Neuronal stem cell (in vitro differentiated cells): ENCODE measurements around the gene TMEM229A. TPM values are rescaled to one million over a fixed set of nuclear protein-coding genes. Genes with fewer than 3 reads are reported as not detected.
A peak's percentile ranks its signal among the peaks of the same experiment; 100 is the strongest.
"Not testable (repeated sequence)": the region's sequence is repeated elsewhere in the genome, so short reads cannot be mapped to it uniquely, and the experiment has no call there.

Source experiments
- DNase-seq: peaks from one replicate; pipeline ENCODE4 v3.0.0-alpha.2; 2013; ENCODE audit warnings: low spot score
- H2AFZ ChIP-seq: one replicate; pipeline ENCODE4 v1.6.1; 2013; ENCODE audit warnings: mild to moderate bottlenecking, low read length, inconsistent platforms
- H2AK5ac ChIP-seq: 2 replicates; pipeline ENCODE4 v1.6.1; 2013; ENCODE audit warnings: low read depth, mild to moderate bottlenecking, inconsistent platforms, low read length, moderate library complexity, mixed read lengths
- H2BK120ac ChIP-seq: 2 replicates; pipeline ENCODE4 v1.6.1; 2013; ENCODE audit warnings: low read depth, mild to moderate bottlenecking, inconsistent platforms, low read length, moderate library complexity, mixed read lengths
- H2BK12ac ChIP-seq: one replicate; pipeline ENCODE4 v1.6.1; 2013; ENCODE audit warnings: low read length, inconsistent platforms
- H2BK15ac ChIP-seq: 2 replicates; pipeline ENCODE4 v1.6.1; 2013; ENCODE audit warnings: mild to moderate bottlenecking, low read length, inconsistent platforms, mixed read lengths
- H2BK5ac ChIP-seq: one replicate; pipeline ENCODE4 v1.6.1; 2013; ENCODE audit warnings: inconsistent platforms, mild to moderate bottlenecking, low read length, moderate library complexity
- H3K14ac ChIP-seq: one replicate; pipeline ENCODE4 v1.6.1; 2013; ENCODE audit warnings: low read length, inconsistent platforms
- H3K18ac ChIP-seq: 2 replicates; pipeline ENCODE4 v1.6.1; 2013; ENCODE audit warnings: low read length, inconsistent platforms
- H3K23ac ChIP-seq: 2 replicates; pipeline ENCODE4 v1.6.1; 2013; ENCODE audit warnings: low read depth, mild to moderate bottlenecking, mixed read lengths, low read length, inconsistent platforms; ENCODE audit not compliant: poor library complexity
- H3K27ac ChIP-seq: replicated peaks from 3 replicates; pipeline ENCODE4 v1.5.1; 2013; ENCODE audit warnings: low read length, inconsistent platforms
- H3K27me3 ChIP-seq, 3 experiments: 2 replicates each; pipeline ENCODE4 v1.6.1; 2013; ENCODE audit warnings: low read length in 3 of 3, mild to moderate bottlenecking in 2 of 3, inconsistent platforms in 1 of 3, low read depth in 1 of 3, mixed read lengths in 1 of 3, moderate library complexity in 1 of 3; ENCODE audit not compliant: control insufficient read depth in 3 of 3, insufficient read depth in 3 of 3
- H3K36me3 ChIP-seq, 2 donors: replicated peaks in 1 of 2; 2 replicates each; pipeline ENCODE4 v1.6.1; 2013; ENCODE audit warnings: low read length in 2 of 2; ENCODE audit not compliant: control insufficient read depth in 2 of 2, insufficient read depth in 2 of 2
- H3K4ac ChIP-seq: 2 replicates; pipeline ENCODE4 v1.6.1; 2013; ENCODE audit warnings: inconsistent platforms, mild to moderate bottlenecking, low read length, moderate library complexity
- H3K4me1 ChIP-seq, 2 donors: 1 replicate in 1 of 2; 2 replicates in 1 of 2; pipeline ENCODE4 v1.6.1; 2013; ENCODE audit warnings: low read length in 2 of 2, low read depth in 1 of 2; ENCODE audit not compliant: control insufficient read depth in 2 of 2, insufficient read depth in 1 of 2
- H3K4me2 ChIP-seq: one replicate; pipeline ENCODE4 v1.6.1; 2013; ENCODE audit warnings: mild to moderate bottlenecking, low read length, inconsistent platforms; ENCODE audit not compliant: insufficient read depth, poor library complexity, severe bottlenecking
- H3K4me3 ChIP-seq, 2 donors: 2 replicates each; pipeline ENCODE4 v1.5.1; 2013; ENCODE audit warnings: low read length in 2 of 2, mild to moderate bottlenecking in 2 of 2, inconsistent platforms in 1 of 2, moderate library complexity in 1 of 2
- H3K79me1 ChIP-seq: one replicate; pipeline ENCODE4 v1.6.1; 2013; ENCODE audit warnings: low read depth, mild to moderate bottlenecking, inconsistent platforms, low read length, moderate library complexity
- H3K9ac ChIP-seq: one replicate; pipeline ENCODE4 v1.6.1; 2013; ENCODE audit warnings: mild to moderate bottlenecking, low read depth, low read length, inconsistent platforms; ENCODE audit not compliant: poor library complexity
- H3K9me3 ChIP-seq, 2 donors: replicated peaks in 1 of 2; 2 replicates each; pipeline versions ENCODE3 to v1.6.1; 2013; ENCODE audit warnings: low read length in 2 of 2, mild to moderate bottlenecking in 2 of 2, inconsistent platforms in 1 of 2, low read depth in 1 of 2, mixed read lengths in 1 of 2, moderate library complexity in 1 of 2; ENCODE audit not compliant: control insufficient read depth in 2 of 2, insufficient read depth in 1 of 2
- H4K8ac ChIP-seq: one replicate; pipeline ENCODE4 v1.6.1; 2013; ENCODE audit warnings: low read depth, mild to moderate bottlenecking, inconsistent platforms, low read length, moderate library complexity
- H4K91ac ChIP-seq: one replicate; pipeline ENCODE4 v1.6.1; 2013; ENCODE audit warnings: low read length, low read depth, mild to moderate bottlenecking, inconsistent platforms; ENCODE audit not compliant: poor library complexity
- WGBS, 2 donors: extraction: QIAGEN DNeasy Blood & Tissue Kit; methylation state at CpG; one replicate each; pipeline ENCODE4 v1.1.7; 2013; ENCODE audit warnings: missing lambda C conversion rate in 2 of 2, mixed read lengths in 1 of 2; ENCODE audit not compliant: insufficient read length in 2 of 2, insufficient replicate concordance in 1 of 2; ENCODE audit errors: extremely low coverage in 2 of 2; 5-methylcytosine and 5-hydroxymethylcytosine counted together
- polyA plus RNA-seq, 2 experiments: library from polyadenylated mRNA; stranded (reverse); fragments of 200-250 nt; gene quantifications; one replicate each; pipeline ENCODE4 v1.2.3, GENCODE V29; 2013

The TMEM229A gene
- polyA plus RNA-seq (2013, experiment 1 of 2), result 0.31 TPM
- polyA plus RNA-seq (2013, experiment 2 of 2), result 0.33 TPM

DNA sequence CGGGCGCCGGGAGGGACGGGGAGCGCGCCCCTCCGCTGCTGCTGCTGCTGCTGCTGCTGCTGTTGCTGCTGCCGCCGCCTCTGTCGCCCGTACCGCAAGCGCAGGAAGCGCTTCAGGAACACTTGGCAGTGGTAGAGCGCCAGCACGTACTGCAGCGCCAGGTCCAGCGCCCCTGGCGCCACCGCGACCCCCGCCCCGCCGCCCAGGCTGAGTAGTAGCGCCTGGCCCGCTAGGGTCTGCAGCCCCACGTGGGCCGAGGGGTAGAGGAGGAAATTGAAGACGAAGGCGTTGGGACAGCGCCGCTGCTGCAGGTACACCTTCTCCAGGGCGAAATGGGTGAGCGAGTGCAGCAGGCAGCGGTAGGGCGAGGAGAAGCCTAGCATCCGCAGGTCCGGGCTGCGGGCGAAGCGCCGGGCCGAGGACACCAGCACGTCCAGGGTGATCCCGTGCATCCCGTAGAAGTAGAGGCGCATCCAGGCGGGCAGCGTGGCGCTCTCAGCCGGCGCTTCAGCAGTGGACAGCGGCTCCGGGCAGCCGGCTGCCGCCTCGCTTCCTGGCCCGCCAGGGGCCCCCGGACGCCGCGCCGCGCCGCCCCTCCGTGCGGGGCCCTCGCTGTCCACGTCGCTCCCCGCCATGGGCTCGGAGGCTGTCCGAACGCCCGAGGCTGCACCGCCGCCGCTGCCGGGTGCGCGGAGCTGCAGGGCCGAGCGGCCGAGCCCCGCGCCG lies at the start of gene TMEM229A:
TMEM229A (minus strand) TSS at position 699 of the 726 bp plus-strand sequence; CDS start at position 635, 64 bp downstream.
- Histone ChIP-seq H3K4me1 (peaks cover 2 to 3% of the 10 kb centered on the region in 2 donors), H3K9ac (peak within 1 kb of the TSS; percentile 91), H2BK15ac (peak within 1 kb of the TSS; percentile 49), H3K9me3 (no peaks in the 10 kb centered on the region), H3K27ac (no peak within 1 kb of the TSS), H4K8ac (no peak within 1 kb of the TSS), H2AFZ (peak within 1 kb of the TSS; percentile 93), H3K18ac (peak within 1 kb of the TSS; percentile 92), H2BK120ac (peak within 1 kb of the TSS; percentile 72), H3K27me3 (peaks cover 3 to 59% (median 27%) of the 10 kb centered on the region in 3 experiments), H3K4me3 (peak within 1 kb of the TSS; percentile 54 to 81), H3K14ac (peak within 1 kb of the TSS; percentile 56), H3K4ac (no peak within 1 kb of the TSS), H3K23ac (peak within 1 kb of the TSS; percentile 96), H2BK5ac (no peak within 1 kb of the TSS), H3K4me2 (peak within 1 kb of the TSS; percentile 98), H3K79me1 (no peaks in the 10 kb centered on the region), H2BK12ac (peak within 1 kb of the TSS; percentile 58), H3K36me3 (no peaks in the 10 kb centered on the region), H2AK5ac (peak within 1 kb of the TSS; percentile 75), H4K91ac (no peak within 1 kb of the TSS)
- peak; percentile 57 for DNase-seq
- no CpG with 5 or more reads among the region's 87 CpGs for WGBS, 2 donors

DNA sequence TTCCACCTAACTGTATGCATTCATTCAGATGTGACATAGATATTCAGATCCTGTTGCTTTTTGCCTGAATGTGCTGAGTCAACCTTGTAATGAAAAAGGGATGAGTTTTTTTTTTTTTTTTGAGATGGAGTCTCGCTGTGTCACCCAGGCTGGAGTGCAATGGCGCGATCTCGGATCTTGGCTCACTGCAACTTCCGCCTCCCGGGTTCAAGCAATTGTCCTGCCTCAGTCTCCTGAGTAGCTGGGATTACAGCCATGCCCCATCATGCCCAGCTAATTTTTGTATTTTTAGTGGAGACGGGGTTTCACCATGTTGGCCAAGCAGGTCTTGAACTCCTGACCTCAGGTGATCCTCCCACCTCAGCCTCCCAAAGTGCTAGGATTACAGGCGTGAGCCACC lies 49.4 kb upstream of the TMEM229A start:
- H2BK15ac ChIP-seq, H3K9ac ChIP-seq, H3K4me3 ChIP-seq, H3K4ac ChIP-seq, H2AFZ ChIP-seq, DNase-seq, H3K14ac ChIP-seq, H3K4me2 ChIP-seq, H3K23ac ChIP-seq, H2BK12ac ChIP-seq, H3K9me3 ChIP-seq, H3K27me3 ChIP-seq, H4K8ac ChIP-seq, H2BK120ac ChIP-seq, H3K4me1 ChIP-seq, H3K36me3 ChIP-seq, H3K27ac ChIP-seq, H2AK5ac ChIP-seq, H3K79me1 ChIP-seq, H2BK5ac ChIP-seq, H4K91ac ChIP-seq, H3K18ac ChIP-seq: not testable (repeated sequence)
- no CpG with 5 or more reads among the region's 8 CpGs for WGBS, 2 donors

DNA sequence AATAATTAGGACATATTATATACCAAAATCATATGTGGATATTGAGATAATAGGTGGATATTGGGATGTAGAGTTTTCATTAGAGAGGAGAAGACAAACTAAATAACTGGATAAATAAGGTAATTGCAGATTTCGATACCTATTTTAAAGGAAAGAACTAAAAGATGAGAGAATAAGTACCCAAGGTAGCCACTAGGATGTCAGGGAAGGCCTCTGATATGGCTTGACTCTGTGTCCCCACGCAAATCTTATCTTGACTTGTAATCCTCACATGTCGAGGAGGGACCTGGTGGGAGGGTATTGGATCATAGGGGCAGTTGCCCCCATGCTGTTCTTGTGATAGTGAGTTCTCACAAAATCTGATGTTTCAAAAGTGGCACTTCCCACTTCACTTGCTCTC lies 44.7 kb upstream of the TMEM229A start:
- WGBS, 2 donors, result no CpG with 5 or more reads among the region's 3 CpGs
- Histone ChIP-seq H2BK12ac (no peak overlapping the region), H2BK5ac (no peak overlapping the region), H3K27ac (no peak overlapping the region), H3K27me3 (no peaks in the 10 kb centered on the region), H4K91ac (no peak overlapping the region), H3K4me2 (no peak overlapping the region), H3K4me3 (no peak overlapping the region), H2BK120ac (no peak overlapping the region), H3K18ac (no peak overlapping the region), H3K36me3 (no peaks in the 10 kb centered on the region), H3K9ac (no peak overlapping the region), H3K14ac (no peak overlapping the region), H2AFZ (no peak overlapping the region), H2AK5ac (no peak overlapping the region), H3K4me1 (no peaks in the 10 kb centered on the region), H2BK15ac (no peak overlapping the region), H3K23ac (no peak overlapping the region), H3K4ac (no peak overlapping the region), H3K9me3 (no peaks in the 10 kb centered on the region), H4K8ac (no peak overlapping the region), H3K79me1 (no peaks in the 10 kb centered on the region)
- no peak for DNase-seq

- Histone ChIP-seq H2BK15ac (no peak overlapping the region), H3K9me3 (no peaks in the 10 kb centered on the region), H3K4ac (no peak overlapping the region), H4K91ac (no peak overlapping the region), H3K4me2 (no peak overlapping the region), H3K36me3 (no peaks in the 10 kb centered on the region), H4K8ac (no peak overlapping the region), H2BK5ac (no peak overlapping the region), H3K9ac (no peak overlapping the region), H3K18ac (no peak overlapping the region), H3K14ac (no peak overlapping the region), H3K27me3 (no peaks in the 10 kb centered on the region), H2BK12ac (no peak overlapping the region), H2AFZ (no peak overlapping the region), H3K23ac (no peak overlapping the region), H3K4me1 (no peaks in the 10 kb centered on the region), H3K79me1 (no peaks in the 10 kb centered on the region), H2AK5ac (no peak overlapping the region), H3K27ac (no peak overlapping the region), H3K4me3 (no peak overlapping the region), H2BK120ac (no peak overlapping the region)
- no peak for DNase-seq
These were observed 44.0 kb upstream of the TMEM229A start for GRCh38 chr7:124076841-124077240.
